Measurements from ENCODE around the gene ABLIM1. TPM values are rescaled to one million over a fixed set of nuclear protein-coding genes. Genes with fewer than 3 reads are reported as not detected.

Gene ABLIM1
- polyA plus RNA-seq, 1 donor from 2014 or later, result 10.1 TPM

GRCh38 chr10:114393482-114393881 lies 264.6 kb downstream of the ABLIM1 start:
- H3F3A ChIP-seq (ENCODE audit: insufficient read depth, low read length, poor library complexity, severe bottlenecking), result no peaks in the 10 kb centered on the region
- no peaks in the 10 kb centered on the region for H3K9me2 ChIP-seq (ENCODE audit: insufficient read depth, low read length)
- no peak overlapping the region for H3K9ac ChIP-seq (ENCODE audit: low read length)
- H3K27me3 ChIP-seq (ENCODE audit: insufficient read depth, low read depth, low read length), result no peaks in the 10 kb centered on the region
- no peaks in the 10 kb centered on the region for H4K20me1 ChIP-seq (ENCODE audit: insufficient read depth)
- TF ChIP-seq MXI1 (conservative IDR thresholded peaks at IDR 0.05; ENCODE audit: poor library complexity, severe bottlenecking), result no peak
- no peak for TF ChIP-seq EP300 (conservative IDR thresholded peaks at IDR 0.05; ENCODE audit: poor library complexity, severe bottlenecking)
- TF ChIP-seq SMC3 (conservative IDR thresholded peaks at IDR 0.05; ENCODE audit: poor library complexity), result no peak
- no peak for TF ChIP-seq RAD21 (conservative IDR thresholded peaks at IDR 0.05)
- no peak for TF ChIP-seq POLR2AphosphoS5 (IDR thresholded peaks at IDR 0.05)
- no peak for TF ChIP-seq REST (IDR thresholded peaks at IDR 0.05; ENCODE audit: borderline replicate concordance)
- TF ChIP-seq CTCF (IDR thresholded peaks at IDR 0.05; ENCODE audit: poor library complexity, severe bottlenecking), result no peak
- no peak for TF ChIP-seq TAF1 (IDR thresholded peaks at IDR 0.05; ENCODE audit: low read depth)
- TF ChIP-seq EZH2 (IDR thresholded peaks at IDR 0.05; ENCODE audit: borderline replicate concordance, insufficient read depth, low read length, poor library complexity, severe bottlenecking), result no peak
- H3K4me3 ChIP-seq (ENCODE audit: low read length), result no peak overlapping the region
- no peak overlapping the region for H3K27ac ChIP-seq (ENCODE audit: low read length)
- H2AFZ ChIP-seq (ENCODE audit: low read depth, low read length), result no peak overlapping the region
- H3K79me2 ChIP-seq (replicated peaks; ENCODE audit: insufficient read depth, low read length), result no peaks in the 10 kb centered on the region
- no peaks in the 10 kb centered on the region for H3K9me3 ChIP-seq (ENCODE audit: low read length)
- no peaks in the 10 kb centered on the region for H3K36me3 ChIP-seq (ENCODE audit: insufficient read depth, low read length)
- no peak overlapping the region for H3K4me2 ChIP-seq (ENCODE audit: low read length)

- Histone ChIP-seq H3F3A (ENCODE audit: insufficient read depth, low read length, poor library complexity, severe bottlenecking) (no peaks in the 10 kb centered on the region), H3K9me3 (ENCODE audit: low read length) (no peaks in the 10 kb centered on the region), H4K20me1 (ENCODE audit: insufficient read depth) (no peaks in the 10 kb centered on the region), H2AFZ (ENCODE audit: low read depth, low read length) (no peak overlapping the region), H3K27me3 (ENCODE audit: insufficient read depth, low read depth, low read length) (no peaks in the 10 kb centered on the region), H3K9ac (ENCODE audit: low read length) (no peak overlapping the region), H3K79me2 (replicated peaks; ENCODE audit: insufficient read depth, low read length) (no peaks in the 10 kb centered on the region), H3K9me2 (ENCODE audit: insufficient read depth, low read length) (no peaks in the 10 kb centered on the region), H3K36me3 (ENCODE audit: insufficient read depth, low read length) (no peaks in the 10 kb centered on the region), H3K4me2 (ENCODE audit: low read length) (no peak overlapping the region), H3K4me3 (ENCODE audit: low read length) (no peak overlapping the region), H3K27ac (ENCODE audit: low read length) (no peak overlapping the region)
- TF ChIP-seq SMC3 (conservative IDR thresholded peaks at IDR 0.05; ENCODE audit: poor library complexity) (no peak), CTCF (IDR thresholded peaks at IDR 0.05; ENCODE audit: poor library complexity, severe bottlenecking) (no peak), TAF1 (IDR thresholded peaks at IDR 0.05; ENCODE audit: low read depth) (no peak), RAD21 (conservative IDR thresholded peaks at IDR 0.05) (no peak)
These were observed 265.8 kb downstream of the ABLIM1 start for GRCh38 chr10:114392112-114392835.
